HEK293 (cell line): ENCODE results near the gene ZNF692.

Experiments used
- BCL11B ChIP-seq: fragments of 450-650 bp; formaldehyde crosslinking; IDR thresholded peaks from 2 replicates; pipeline ENCODE4 v1.5.1; 2016; ENCODE audit warnings: low read depth, missing biosample characterization, missing genetic modification characterization
- CTCF ChIP-seq: fragments of 450-650 bp; formaldehyde crosslinking; IDR thresholded peaks from 2 replicates; pipeline ENCODE4 v1.5.1; 2016; ENCODE audit warnings: missing biosample characterization, missing genetic modification characterization
- INSM2 ChIP-seq: fragments of 450-650 bp; formaldehyde crosslinking; IDR thresholded peaks from 2 replicates; pipeline ENCODE4 v1.5.1; 2016; ENCODE audit warnings: missing biosample characterization, missing genetic modification characterization
- KLF1 ChIP-seq: fragments of 450-650 bp; formaldehyde crosslinking; IDR thresholded peaks from 2 replicates; pipeline ENCODE4 v1.5.1; 2016; ENCODE audit warnings: missing biosample characterization, missing genetic modification characterization
- SP3 ChIP-seq: fragments of 450-650 bp; formaldehyde crosslinking; IDR thresholded peaks from 2 replicates; pipeline ENCODE4 v1.5.1; 2016; ENCODE audit warnings: missing biosample characterization, missing genetic modification characterization
- ZBTB17 ChIP-seq: fragments of 450-650 bp; formaldehyde crosslinking; IDR thresholded peaks from 2 replicates; pipeline ENCODE4 v1.5.1; 2016; ENCODE audit warnings: missing biosample characterization, missing genetic modification characterization
- ZBTB26 ChIP-seq: fragments of 450-650 bp; formaldehyde crosslinking; optimal IDR thresholded peaks from 2 replicates; pipeline ENCODE3; 2016; ENCODE audit warnings: missing biosample characterization, mild to moderate bottlenecking, missing genetic modification characterization
- ZNF2 ChIP-seq: fragments of 450-650 bp; formaldehyde crosslinking; IDR thresholded peaks from 2 replicates; pipeline ENCODE4 v1.5.1; 2016; ENCODE audit warnings: missing biosample characterization, missing genetic modification characterization
- ZNF23 ChIP-seq: fragments of 450-650 bp; formaldehyde crosslinking; IDR thresholded peaks from 2 replicates; pipeline ENCODE4 v1.5.1; 2016; ENCODE audit warnings: missing biosample characterization, missing genetic modification characterization, borderline replicate concordance
- ZNF558 ChIP-seq: fragments of 450-650 bp; formaldehyde crosslinking; IDR thresholded peaks from 2 replicates; pipeline ENCODE4 v1.5.1; 2016; ENCODE audit warnings: missing biosample characterization, missing genetic modification characterization
- ZNF639 ChIP-seq: fragments of 450-650 bp; formaldehyde crosslinking; IDR thresholded peaks from 2 replicates; pipeline ENCODE4 v1.5.1; 2016; ENCODE audit warnings: missing biosample characterization, missing genetic modification characterization
- TF ChIP-seq, protein P1 (sequence below): fragments of 450-650 bp; formaldehyde crosslinking; IDR thresholded peaks from 2 replicates; pipeline ENCODE4 v1.5.1; 2016; ENCODE audit warnings: missing biosample characterization, missing genetic modification characterization
- TF ChIP-seq, protein P2 (sequence below): fragments of 450-650 bp; formaldehyde crosslinking; IDR thresholded peaks from 2 replicates; pipeline ENCODE4 v1.5.1; 2016; ENCODE audit warnings: missing biosample characterization, missing genetic modification characterization
- TF ChIP-seq, protein P3 (sequence below): fragments of 450-650 bp; formaldehyde crosslinking; IDR thresholded peaks from 2 replicates; pipeline ENCODE4 v1.5.1; 2016; ENCODE audit warnings: missing biosample characterization, missing genetic modification characterization
- TF ChIP-seq, protein P4 (sequence below): fragments of 450-650 bp; formaldehyde crosslinking; IDR thresholded peaks from 2 replicates; pipeline ENCODE4 v1.5.1; 2016; ENCODE audit warnings: missing biosample characterization, missing genetic modification characterization
- TF ChIP-seq, protein P5 (sequence below): fragments of 450-650 bp; formaldehyde crosslinking; IDR thresholded peaks from 2 replicates; pipeline ENCODE4 v1.5.1; 2016; ENCODE audit warnings: missing biosample characterization, missing genetic modification characterization
- TF ChIP-seq, protein P6 (sequence below): fragments of 450-650 bp; formaldehyde crosslinking; IDR thresholded peaks from 2 replicates; pipeline ENCODE4 v1.5.1; 2016; ENCODE audit warnings: missing biosample characterization, missing genetic modification characterization

ZNF692 gene

DNA sequence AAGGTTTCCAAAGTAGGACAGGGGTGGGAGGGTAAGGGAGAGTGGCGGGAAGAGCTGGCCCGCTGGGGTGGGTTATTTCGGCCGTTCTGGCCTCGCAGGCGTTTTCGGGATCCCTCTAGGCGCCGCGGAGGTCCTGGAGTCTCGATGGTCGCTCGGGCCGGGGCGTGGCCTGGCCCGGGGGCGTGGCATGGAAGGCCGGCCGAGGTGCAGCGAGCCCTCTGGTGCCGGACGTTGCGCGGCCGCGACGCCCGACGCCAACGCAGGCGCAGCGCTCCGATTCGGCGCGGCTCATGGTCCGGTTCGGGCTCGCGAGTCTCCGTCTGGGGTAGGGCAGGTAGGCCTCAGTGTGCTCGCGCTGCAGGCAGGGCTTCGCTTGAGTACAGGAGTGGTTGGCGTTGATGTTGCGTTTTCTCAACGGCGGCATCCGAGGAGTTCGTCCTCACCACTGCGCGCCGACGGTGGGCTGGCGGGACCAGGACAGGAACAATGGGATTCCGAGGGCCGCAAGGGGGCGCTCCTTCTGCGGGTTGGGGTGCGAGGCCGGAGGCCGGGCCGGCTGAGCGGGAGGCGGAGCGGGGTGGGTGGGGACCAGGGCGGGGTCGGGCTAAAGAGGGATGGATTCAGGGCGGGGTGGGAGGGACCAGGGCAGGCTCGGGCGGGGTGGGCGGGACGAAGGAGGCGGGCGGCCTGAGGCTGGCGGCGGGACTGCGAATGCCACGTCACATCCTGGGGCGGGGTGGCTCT, 47.3 kb upstream of the ZNF692 start, which contains the start of gene PGBD2 (continued):
- TF ChIP-seq ZNF639 (tag by site-specific recombination) (no peak), ZNF23 (tag by site-specific recombination) (no peak), BCL11B (tag by site-specific recombination) (no peak), ZNF2 (tag by site-specific recombination) (peak; percentile 67; the same call in 1 of the 2 replicates), INSM2 (tag by site-specific recombination) (peak; percentile 40; the same call in 1 of the 2 replicates), CTCF (tag by site-specific recombination) (peak; percentile 84), ZNF558 (tag by site-specific recombination) (no peak), KLF1 (tag by site-specific recombination) (peak; percentile 28; the same call in 1 of the 2 replicates), ZBTB17 (tag by site-specific recombination) (peak; percentile 66), ZBTB26 (peak; percentile 78), SP3 (tag by site-specific recombination) (0 out of 2 replicates have a peak, but pooled peaks have one; percentile 47)
- TF ChIP-seq, protein P1, sequence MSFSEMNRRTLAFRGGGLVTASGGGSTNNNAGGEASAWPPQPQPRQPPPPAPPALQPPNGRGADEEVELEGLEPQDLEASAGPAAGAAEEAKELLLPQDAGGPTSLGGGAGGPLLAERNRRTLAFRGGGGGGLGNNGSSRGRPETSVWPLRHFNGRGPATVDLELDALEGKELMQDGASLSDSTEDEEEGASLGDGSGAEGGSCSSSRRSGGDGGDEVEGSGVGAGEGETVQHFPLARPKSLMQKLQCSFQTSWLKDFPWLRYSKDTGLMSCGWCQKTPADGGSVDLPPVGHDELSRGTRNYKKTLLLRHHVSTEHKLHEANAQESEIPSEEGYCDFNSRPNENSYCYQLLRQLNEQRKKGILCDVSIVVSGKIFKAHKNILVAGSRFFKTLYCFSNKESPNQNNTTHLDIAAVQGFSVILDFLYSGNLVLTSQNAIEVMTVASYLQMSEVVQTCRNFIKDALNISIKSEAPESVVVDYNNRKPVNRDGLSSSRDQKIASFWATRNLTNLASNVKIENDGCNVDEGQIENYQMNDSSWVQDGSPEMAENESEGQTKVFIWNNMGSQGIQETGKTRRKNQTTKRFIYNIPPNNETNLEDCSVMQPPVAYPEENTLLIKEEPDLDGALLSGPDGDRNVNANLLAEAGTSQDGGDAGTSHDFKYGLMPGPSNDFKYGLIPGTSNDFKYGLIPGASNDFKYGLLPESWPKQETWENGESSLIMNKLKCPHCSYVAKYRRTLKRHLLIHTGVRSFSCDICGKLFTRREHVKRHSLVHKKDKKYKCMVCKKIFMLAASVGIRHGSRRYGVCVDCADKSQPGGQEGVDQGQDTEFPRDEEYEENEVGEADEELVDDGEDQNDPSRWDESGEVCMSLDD (tag by site-specific recombination) = 0 out of 2 replicates have a peak, but pooled peaks have one; percentile 32
- TF ChIP-seq, protein P2, sequence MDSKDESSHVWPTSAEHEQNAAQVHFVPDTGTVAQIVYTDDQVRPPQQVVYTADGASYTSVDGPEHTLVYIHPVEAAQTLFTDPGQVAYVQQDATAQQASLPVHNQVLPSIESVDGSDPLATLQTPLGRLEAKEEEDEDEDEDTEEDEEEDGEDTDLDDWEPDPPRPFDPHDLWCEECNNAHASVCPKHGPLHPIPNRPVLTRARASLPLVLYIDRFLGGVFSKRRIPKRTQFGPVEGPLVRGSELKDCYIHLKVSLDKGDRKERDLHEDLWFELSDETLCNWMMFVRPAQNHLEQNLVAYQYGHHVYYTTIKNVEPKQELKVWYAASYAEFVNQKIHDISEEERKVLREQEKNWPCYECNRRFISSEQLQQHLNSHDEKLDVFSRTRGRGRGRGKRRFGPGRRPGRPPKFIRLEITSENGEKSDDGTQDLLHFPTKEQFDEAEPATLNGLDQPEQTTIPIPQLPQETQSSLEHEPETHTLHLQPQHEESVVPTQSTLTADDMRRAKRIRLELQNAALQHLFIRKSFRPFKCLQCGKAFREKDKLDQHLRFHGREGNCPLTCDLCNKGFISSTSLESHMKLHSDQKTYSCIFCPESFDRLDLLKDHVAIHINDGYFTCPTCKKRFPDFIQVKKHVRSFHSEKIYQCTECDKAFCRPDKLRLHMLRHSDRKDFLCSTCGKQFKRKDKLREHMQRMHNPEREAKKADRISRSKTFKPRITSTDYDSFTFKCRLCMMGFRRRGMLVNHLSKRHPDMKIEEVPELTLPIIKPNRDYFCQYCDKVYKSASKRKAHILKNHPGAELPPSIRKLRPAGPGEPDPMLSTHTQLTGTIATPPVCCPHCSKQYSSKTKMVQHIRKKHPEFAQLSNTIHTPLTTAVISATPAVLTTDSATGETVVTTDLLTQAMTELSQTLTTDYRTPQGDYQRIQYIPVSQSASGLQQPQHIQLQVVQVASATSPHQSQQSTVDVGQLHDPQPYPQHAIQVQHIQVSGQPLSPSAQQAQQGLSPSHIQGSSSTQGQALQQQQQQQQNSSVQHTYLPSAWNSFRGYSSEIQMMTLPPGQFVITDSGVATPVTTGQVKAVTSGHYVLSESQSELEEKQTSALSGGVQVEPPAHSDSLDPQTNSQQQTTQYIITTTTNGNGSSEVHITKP = 0 out of 2 replicates have a peak, but pooled peaks have one; percentile 64
- TF ChIP-seq, protein P3, sequence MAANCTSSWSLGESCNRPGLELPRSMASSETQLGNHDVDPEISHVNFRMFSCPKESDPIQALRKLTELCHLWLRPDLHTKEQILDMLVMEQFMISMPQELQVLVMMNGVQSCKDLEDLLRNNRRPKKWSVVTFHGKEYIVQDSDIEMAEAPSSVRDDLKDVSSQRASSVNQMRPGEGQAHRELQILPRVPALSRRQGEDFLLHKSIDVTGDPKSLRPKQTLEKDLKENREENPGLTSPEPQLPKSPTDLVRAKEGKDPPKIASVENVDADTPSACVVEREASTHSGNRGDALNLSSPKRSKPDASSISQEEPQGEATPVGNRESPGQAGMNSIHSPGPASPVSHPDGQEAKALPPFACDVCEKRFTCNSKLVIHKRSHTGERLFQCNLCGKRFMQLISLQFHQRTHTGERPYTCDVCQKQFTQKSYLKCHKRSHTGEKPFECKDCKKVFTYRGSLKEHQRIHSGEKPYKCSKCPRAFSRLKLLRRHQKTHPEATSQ (tag by site-specific recombination) = peak; percentile 83; the same call in 1 of the 2 replicates
- TF ChIP-seq, protein P4, sequence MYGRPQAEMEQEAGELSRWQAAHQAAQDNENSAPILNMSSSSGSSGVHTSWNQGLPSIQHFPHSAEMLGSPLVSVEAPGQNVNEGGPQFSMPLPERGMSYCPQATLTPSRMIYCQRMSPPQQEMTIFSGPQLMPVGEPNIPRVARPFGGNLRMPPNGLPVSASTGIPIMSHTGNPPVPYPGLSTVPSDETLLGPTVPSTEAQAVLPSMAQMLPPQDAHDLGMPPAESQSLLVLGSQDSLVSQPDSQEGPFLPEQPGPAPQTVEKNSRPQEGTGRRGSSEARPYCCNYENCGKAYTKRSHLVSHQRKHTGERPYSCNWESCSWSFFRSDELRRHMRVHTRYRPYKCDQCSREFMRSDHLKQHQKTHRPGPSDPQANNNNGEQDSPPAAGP (tag by site-specific recombination) = 0 out of 2 replicates have a peak, but pooled peaks have one; percentile 53
- TF ChIP-seq, protein P5, sequence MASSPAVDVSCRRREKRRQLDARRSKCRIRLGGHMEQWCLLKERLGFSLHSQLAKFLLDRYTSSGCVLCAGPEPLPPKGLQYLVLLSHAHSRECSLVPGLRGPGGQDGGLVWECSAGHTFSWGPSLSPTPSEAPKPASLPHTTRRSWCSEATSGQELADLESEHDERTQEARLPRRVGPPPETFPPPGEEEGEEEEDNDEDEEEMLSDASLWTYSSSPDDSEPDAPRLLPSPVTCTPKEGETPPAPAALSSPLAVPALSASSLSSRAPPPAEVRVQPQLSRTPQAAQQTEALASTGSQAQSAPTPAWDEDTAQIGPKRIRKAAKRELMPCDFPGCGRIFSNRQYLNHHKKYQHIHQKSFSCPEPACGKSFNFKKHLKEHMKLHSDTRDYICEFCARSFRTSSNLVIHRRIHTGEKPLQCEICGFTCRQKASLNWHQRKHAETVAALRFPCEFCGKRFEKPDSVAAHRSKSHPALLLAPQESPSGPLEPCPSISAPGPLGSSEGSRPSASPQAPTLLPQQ = peak; percentile 74; the same call in 1 of the 2 replicates
- TF ChIP-seq, protein P6, sequence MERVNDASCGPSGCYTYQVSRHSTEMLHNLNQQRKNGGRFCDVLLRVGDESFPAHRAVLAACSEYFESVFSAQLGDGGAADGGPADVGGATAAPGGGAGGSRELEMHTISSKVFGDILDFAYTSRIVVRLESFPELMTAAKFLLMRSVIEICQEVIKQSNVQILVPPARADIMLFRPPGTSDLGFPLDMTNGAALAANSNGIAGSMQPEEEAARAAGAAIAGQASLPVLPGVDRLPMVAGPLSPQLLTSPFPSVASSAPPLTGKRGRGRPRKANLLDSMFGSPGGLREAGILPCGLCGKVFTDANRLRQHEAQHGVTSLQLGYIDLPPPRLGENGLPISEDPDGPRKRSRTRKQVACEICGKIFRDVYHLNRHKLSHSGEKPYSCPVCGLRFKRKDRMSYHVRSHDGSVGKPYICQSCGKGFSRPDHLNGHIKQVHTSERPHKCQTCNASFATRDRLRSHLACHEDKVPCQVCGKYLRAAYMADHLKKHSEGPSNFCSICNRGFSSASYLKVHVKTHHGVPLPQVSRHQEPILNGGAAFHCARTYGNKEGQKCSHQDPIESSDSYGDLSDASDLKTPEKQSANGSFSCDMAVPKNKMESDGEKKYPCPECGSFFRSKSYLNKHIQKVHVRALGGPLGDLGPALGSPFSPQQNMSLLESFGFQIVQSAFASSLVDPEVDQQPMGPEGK (tag by site-specific recombination) = 0 out of 2 replicates have a peak, but pooled peaks have one; percentile 20
